ENCODE data around the gene FAM222A. TPM values are rescaled to one million over a fixed set of nuclear protein-coding genes. Genes with fewer than 3 reads are reported as not detected.

FAM222A gene
- total and polyA plus RNA-seq, 2 of the 8 experiments (the other 6 are each of a cell fraction or from before 2014, with no cell fraction given): 0.94 to 1.1 TPM

DNA sequence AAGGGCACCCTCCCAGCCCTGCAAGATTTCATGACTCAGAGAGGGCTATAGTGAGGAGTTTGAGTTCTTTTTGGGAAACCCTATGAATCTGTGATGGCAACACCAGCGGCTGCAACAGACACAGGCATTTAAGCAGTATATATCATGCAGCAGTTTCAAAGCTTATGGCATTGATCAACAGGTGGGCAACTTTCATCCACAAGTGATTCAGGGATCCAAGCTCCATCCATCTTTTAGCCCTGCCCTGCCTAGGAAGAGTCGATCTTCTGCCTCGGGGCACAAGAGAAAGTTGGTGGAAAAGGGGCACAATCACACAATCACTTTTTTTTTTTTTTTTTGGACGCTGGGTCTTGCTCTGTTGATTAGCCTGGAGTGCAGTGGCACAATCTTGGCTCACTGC lies 8.3 kb upstream of the FAM222A start (continued):
- TF ChIP-seq, protein P1, sequence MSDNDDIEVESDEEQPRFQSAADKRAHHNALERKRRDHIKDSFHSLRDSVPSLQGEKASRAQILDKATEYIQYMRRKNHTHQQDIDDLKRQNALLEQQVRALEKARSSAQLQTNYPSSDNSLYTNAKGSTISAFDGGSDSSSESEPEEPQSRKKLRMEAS (IDR thresholded peaks at IDR 0.05): no peak
- TF ChIP-seq RBBP5 (IDR thresholded peaks at IDR 0.05; ENCODE audit: borderline replicate concordance, low read depth, low read length): no peak
